ENCODE data around the gene MAPK10. TPM values are rescaled to one million over a fixed set of nuclear protein-coding genes. Genes with fewer than 3 reads are reported as not detected.

The MAPK10 gene
- total and polyA plus RNA-seq, 9 of the 15 experiments (the other 6 are each of a cell fraction or from before 2014, with no cell fraction given) = 0.10 to 0.53 (median 0.18) TPM; not detected in 4

DNA sequence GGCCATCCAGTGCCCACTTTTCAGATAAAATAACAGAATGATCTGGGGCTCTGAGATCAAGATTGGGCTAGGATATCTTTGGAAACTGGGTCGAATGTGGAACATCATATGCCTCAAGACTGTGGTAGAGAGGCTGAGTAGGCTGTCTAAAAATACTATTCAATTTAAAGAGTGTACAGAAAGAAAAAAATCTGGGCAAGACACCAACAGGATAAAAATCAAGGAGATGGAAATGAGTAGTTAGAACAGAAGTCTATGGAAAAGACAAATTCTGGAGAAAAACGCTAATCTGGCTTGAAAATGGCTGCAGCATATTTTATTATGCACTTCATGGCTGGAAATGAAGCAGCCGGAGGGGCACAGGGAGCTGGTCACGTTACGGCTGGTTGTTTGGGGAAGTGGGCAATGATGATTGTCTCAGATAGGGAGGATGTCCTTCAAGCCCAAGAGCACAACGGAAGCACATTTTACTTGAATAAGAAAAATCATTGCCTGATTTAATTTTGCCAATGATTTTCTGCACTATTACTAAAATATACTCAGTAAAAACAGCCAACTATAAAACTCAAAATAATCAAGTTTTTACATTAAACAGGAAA lies 27.1 kb upstream of the MAPK10 start (continued):
- TF ChIP-seq, protein P1, sequence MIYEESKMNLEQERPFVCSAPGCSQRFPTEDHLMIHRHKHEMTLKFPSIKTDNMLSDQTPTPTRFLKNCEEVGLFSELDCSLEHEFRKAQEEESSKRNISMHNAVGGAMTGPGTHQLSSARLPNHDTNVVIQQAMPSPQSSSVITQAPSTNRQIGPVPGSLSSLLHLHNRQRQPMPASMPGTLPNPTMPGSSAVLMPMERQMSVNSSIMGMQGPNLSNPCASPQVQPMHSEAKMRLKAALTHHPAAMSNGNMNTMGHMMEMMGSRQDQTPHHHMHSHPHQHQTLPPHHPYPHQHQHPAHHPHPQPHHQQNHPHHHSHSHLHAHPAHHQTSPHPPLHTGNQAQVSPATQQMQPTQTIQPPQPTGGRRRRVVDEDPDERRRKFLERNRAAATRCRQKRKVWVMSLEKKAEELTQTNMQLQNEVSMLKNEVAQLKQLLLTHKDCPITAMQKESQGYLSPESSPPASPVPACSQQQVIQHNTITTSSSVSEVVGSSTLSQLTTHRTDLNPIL (CRISPR knock-in tag; IDR thresholded peaks at IDR 0.05) = no peak
- TF ChIP-seq ETV1 (tag; conservative IDR thresholded peaks at IDR 0.05; ENCODE audit: low read depth) (no peak), TGIF2 (CRISPR knock-in tag; IDR thresholded peaks at IDR 0.05) (no peak), SIRT6 (IDR thresholded peaks at IDR 0.05; ENCODE audit: low read depth, low read length) (no peak)

DNA sequence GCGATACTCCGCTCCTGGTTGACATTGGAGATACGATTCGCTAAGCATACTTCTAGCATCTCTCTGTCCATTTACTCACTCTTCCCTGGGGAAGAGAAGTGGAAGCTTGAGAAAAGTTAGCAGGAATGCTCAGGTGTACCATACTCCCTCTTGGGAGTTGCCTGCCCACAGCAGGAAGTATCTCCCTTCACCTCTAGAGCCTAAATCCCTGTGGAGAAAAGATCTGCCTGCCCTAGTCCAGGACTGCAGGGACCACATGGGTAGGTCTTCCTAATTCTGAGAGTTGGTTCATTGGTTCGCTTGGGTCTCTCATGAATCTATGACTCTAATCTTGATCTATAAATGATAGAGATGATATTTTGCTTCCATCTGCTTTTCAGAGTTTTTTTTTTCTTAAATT lies 26.3 kb upstream of the MAPK10 start:
- no peaks in the 10 kb centered on the region for H4K20me1 ChIP-seq (replicated peaks; ENCODE audit: control insufficient read depth, insufficient read depth, low read length)
- intact Hi-C loops (cut with micrococcal nuclease) = no loop called here
- DNase-seq (ENCODE audit: extremely low read depth in 1 of 4, low spot score in 3 of 4) = no peak
- no peaks in the 10 kb centered on the region for H3K27me3 ChIP-seq (ENCODE audit: control insufficient read depth in 2 of 2, insufficient read depth in 2 of 2, low read length in 2 of 2)
- H3K9ac ChIP-seq (ENCODE audit: insufficient read depth in 1 of 2, low read depth in 2 of 2, low read length in 2 of 2) = no peak overlapping the region
- H3K4me3 ChIP-seq = no peak overlapping the region
- ChIA-PET POLR2A (no interaction called here), CTCF (ENCODE audit: low intra/inter-chr PET ratio) (no interaction called here)
- no peaks in the 10 kb centered on the region for H3K9me1 ChIP-seq (ENCODE audit: control insufficient read depth, insufficient read depth, low read length)
- no TSS peak for BruUV-seq (replicated peaks)
- no peaks in the 10 kb centered on the region for H3K4me1 ChIP-seq (replicated peaks in 1 of 2; ENCODE audit: control insufficient read depth in 2 of 2, insufficient read depth in 2 of 2, low read length in 2 of 2)
- no peak overlapping the region for H3K27ac ChIP-seq (ENCODE audit: extremely low read depth, low read depth, low read length)
- no peak overlapping the region for H2AFZ ChIP-seq (ENCODE audit: low read depth, low read length)
- H3K36me3 ChIP-seq (ENCODE audit: control insufficient read depth, insufficient read depth, low read length) = no peaks in the 10 kb centered on the region
- WGBS (ENCODE audit: insufficient coverage, low coverage, missing lambda C conversion rate) = 1% methylated on average over 5 of the region's 5 CpGs
- in situ Hi-C loops (cut with MboI) = no loop called here
- no peak for FAIRE-seq
- no peak overlapping the region for H3K4me2 ChIP-seq (ENCODE audit: insufficient read depth, low read length)
- ATAC-seq = no peak
- no peak for TF ChIP-seq CCAR2 (IDR thresholded peaks at IDR 0.05; ENCODE audit: low read depth, low read length)
- H3K9me3 ChIP-seq (replicated peaks; ENCODE audit: control insufficient read depth, insufficient read depth, low read depth, low read length) = no peaks in the 10 kb centered on the region
- no peaks in the 10 kb centered on the region for H3K79me2 ChIP-seq (ENCODE audit: control insufficient read depth, insufficient read depth, low read length)
